Measurements from ENCODE around the gene POU6F2.
"Not testable (repeated sequence)": the region's sequence is repeated elsewhere in the genome, so short reads cannot be mapped to it uniquely, and the experiment has no call there.

The POU6F2 gene

GRCh38 chr7:39374436-39375040 lies 396.8 kb downstream of the POU6F2 start:
- no peak for TF ChIP-seq CTCF (IDR thresholded peaks at IDR 0.05)
- no peak overlapping the region for H3K27ac ChIP-seq
- H3K4me3 ChIP-seq, result no peak overlapping the region
- DNase-seq (ENCODE audit: low spot score), result no peak

DNA sequence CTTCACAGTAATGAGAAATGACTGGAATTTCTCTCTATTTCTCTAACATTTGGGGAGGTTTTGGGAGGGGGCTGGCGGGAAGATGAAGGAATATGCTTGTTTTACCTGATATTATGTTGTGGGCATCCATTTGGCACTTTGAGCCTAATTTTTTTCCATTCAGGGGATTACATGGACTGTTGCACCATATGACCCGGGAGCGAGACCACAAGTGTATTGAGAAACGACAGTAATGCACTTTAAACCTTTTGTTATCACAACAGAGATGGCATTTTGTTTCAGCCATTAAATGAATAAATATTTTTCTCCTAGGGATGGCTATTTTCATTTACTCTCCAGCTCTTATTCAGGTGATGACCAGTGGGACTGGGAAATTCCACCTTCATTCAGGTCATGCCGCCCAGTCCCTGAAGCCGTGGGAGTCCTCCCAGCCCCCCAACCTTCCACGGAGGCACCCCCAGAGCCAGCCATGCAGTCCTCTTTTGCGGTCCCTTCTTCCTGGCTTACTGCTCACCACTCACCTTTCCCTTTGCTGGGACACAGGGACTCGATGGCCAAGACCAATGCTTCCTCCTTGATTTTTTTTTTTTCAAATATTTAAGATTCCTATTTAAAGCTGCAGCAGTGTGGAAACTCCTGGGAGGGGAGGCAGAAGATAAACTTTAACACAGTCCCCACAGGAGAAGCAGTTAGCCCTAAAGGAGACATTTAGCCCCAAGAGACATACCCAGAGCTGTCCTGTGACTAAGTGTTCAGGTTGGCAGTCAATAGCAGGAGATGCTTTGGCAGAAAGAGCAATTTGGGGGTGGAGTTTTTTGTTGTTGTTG lies 397.6 kb downstream of the POU6F2 start:
- TF ChIP-seq CTCF (IDR thresholded peaks at IDR 0.05), result no peak
- H3K4me3 ChIP-seq, result no peak overlapping the region
- no peak for DNase-seq (ENCODE audit: low spot score)
- H3K27ac ChIP-seq, result no peak overlapping the region

DNA sequence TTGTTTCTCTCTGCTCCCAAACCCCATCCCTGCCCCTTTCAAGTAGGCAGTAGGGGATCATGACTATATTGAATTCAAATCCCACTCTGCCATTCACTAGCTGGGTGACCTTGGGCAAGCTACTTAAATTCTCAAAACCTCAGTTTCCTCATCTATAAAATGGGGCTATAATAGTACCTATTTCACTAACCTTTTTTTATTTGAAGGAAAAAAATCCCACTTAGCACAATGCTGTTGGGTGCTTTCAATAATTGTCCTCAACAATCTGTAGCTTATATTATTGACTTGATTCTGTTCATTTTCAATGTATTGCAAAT lies 398.1 kb downstream of the POU6F2 start:
- no peak for TF ChIP-seq CTCF (IDR thresholded peaks at IDR 0.05)
- H3K27ac ChIP-seq, result no peak overlapping the region
- no peak overlapping the region for H3K4me3 ChIP-seq
- no peak for DNase-seq (ENCODE audit: low spot score)

DNA sequence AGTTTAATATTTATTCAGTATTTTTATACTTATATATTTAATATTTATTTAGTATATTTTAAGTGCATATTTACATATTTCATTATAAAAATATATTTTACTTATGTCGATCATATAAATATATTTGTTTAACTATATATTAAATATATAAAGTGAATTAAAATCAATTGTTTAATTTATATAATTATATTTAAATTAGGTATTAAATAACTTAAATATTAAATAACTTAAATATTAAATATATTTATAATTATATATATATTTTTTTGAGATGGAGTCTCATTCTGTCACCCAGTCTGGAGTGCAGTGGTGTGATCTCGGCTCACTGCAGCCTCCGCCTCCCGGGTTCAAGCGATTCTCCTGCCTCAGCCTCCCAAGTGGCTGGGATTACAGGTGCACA lies 399.2 kb downstream of the POU6F2 start:
- not testable (repeated sequence) for H3K27ac ChIP-seq; DNase-seq (ENCODE audit: low spot score); H3K4me3 ChIP-seq

- Histone ChIP-seq H3K27ac (no peak overlapping the region), H3K4me3 (no peak overlapping the region)
- no peak for DNase-seq (ENCODE audit: low spot score)
- TF ChIP-seq CTCF (IDR thresholded peaks at IDR 0.05), result no peak
Observed at GRCh38 chr7:39379416-39379815, 401.7 kb downstream of the POU6F2 start.

- Histone ChIP-seq H3K27ac (no peak overlapping the region), H3K4me3 (no peak overlapping the region)
- no peak for TF ChIP-seq CTCF (IDR thresholded peaks at IDR 0.05)
- DNase-seq (ENCODE audit: low spot score), result no peak
Observed at GRCh38 chr7:39383136-39383535, 405.4 kb downstream of the POU6F2 start.

- DNase-seq (ENCODE audit: low spot score), result no peak
- no peak for TF ChIP-seq CTCF (IDR thresholded peaks at IDR 0.05)
- Histone ChIP-seq H3K27ac (no peak overlapping the region), H3K4me3 (no peak overlapping the region)
Observed at GRCh38 chr7:39384386-39384785, 406.7 kb downstream of the POU6F2 start.

Measured in coronary artery (tissue), 2 donors.